Measurements from ENCODE around the gene LAPTM5. TPM values are rescaled to one million over a fixed set of nuclear protein-coding genes. Genes with fewer than 3 reads are reported as not detected.
A peak's percentile ranks its signal among the peaks of the same experiment; 100 is the strongest.

Gene LAPTM5
- total and polyA plus RNA-seq, 8 donors, result 4.6 to 48.4 (median 35.4) TPM

DNA sequence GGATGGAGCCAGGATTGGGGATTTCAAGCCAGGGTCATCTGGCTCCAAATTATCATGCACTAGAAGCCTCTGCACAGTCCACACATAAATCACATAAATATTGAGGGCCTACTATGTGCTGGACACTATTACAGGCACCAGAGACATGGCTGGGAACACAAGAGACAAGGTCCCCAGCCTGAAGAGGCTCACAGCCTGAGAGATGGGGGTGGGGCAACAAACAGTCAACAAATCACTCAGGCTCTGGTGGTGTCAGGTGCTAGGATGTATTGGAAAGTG, 41.6 kb upstream of the LAPTM5 start:
- TF ChIP-seq EP300 (IDR thresholded peaks at IDR 0.05) (no peak), POLR2A (IDR thresholded peaks at IDR 0.05) (no peak), POLR2AphosphoS5 (IDR thresholded peaks at IDR 0.05) (no peak)
- TF ChIP-seq, protein P1, sequence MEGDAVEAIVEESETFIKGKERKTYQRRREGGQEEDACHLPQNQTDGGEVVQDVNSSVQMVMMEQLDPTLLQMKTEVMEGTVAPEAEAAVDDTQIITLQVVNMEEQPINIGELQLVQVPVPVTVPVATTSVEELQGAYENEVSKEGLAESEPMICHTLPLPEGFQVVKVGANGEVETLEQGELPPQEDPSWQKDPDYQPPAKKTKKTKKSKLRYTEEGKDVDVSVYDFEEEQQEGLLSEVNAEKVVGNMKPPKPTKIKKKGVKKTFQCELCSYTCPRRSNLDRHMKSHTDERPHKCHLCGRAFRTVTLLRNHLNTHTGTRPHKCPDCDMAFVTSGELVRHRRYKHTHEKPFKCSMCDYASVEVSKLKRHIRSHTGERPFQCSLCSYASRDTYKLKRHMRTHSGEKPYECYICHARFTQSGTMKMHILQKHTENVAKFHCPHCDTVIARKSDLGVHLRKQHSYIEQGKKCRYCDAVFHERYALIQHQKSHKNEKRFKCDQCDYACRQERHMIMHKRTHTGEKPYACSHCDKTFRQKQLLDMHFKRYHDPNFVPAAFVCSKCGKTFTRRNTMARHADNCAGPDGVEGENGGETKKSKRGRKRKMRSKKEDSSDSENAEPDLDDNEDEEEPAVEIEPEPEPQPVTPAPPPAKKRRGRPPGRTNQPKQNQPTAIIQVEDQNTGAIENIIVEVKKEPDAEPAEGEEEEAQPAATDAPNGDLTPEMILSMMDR (IDR thresholded peaks at IDR 0.05), result no peak
- no peak for DNase-seq
- Histone ChIP-seq H3K36me3 (no peaks in the 10 kb centered on the region), H3K4me1 (peaks cover 16 to 33% (median 25%) of the 10 kb centered on the region in 4 donors), H3K27me3 (no peaks in the 10 kb centered on the region), H3K9me3 (no peaks in the 10 kb centered on the region), H3K4me3 (no peak overlapping the region), H3K27ac (peak overlapping the region in 4 of 5 donors; percentile 51 to 59 (median 55))
- intact Hi-C loops (cut with DNase I; ENCODE audit: low total_unique reads), result no loop called here

DNA sequence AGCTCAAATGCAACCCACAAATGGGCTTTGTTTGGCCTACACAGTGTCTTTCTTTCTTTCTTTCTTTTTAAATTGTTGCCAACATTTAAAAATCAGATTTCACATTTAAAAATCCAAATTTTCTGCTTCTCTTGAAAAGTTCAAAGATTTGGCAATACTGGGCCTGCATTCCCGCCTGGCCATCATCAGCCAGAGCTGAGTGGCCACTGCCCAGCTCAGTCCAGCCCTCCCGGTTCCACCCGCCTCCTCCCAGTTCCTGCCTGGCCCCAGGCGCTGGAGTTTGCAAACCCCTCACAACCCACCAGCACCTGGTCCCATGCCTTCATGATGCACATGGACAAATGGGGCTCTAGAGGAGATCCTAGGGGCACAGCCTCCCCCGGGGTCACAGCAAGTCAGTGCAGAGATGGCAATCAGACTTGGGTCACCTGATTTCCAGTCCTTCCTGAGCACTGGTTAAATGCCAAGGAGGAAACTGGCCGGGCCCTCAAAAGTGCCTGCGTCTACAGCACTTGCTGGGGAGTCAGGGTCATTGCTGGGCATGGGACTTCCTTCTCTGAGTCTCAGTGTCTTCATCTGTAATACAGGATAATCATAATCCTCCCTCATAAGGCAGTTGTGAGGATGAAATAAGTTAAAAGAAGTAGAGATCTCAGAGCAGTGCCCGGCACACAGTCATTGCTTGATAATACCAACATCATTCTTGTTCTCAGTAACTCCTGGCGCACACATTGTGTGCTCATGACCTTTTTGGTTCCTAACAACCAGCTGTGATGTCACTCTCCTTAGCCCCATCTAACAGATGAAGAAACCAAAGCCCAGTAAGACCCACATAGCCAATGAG, 41.0 kb upstream of the LAPTM5 start:
- Histone ChIP-seq H3K36me3 (no peaks in the 10 kb centered on the region), H3K27ac (peak overlapping the region in 4 of 5 donors; percentile 51 to 59 (median 55)), H3K4me3 (no peak overlapping the region), H3K9me3 (no peaks in the 10 kb centered on the region), H3K4me1 (peaks cover 16 to 33% (median 25%) of the 10 kb centered on the region in 4 donors), H3K27me3 (no peaks in the 10 kb centered on the region)
- TF ChIP-seq POLR2AphosphoS5 (IDR thresholded peaks at IDR 0.05) (peak in 1 of 3 donors; percentile 56), POLR2A (IDR thresholded peaks at IDR 0.05) (no peak)
- peak in 1 of 2 donors; percentile 76 for DNase-seq
- intact Hi-C loops (cut with DNase I; ENCODE audit: low total_unique reads), result no loop called here
- WGBS, 5 donors, result 46 to 68% (median 58%) methylated on average over 7 to 9 of the region's 9 CpGs

DNA sequence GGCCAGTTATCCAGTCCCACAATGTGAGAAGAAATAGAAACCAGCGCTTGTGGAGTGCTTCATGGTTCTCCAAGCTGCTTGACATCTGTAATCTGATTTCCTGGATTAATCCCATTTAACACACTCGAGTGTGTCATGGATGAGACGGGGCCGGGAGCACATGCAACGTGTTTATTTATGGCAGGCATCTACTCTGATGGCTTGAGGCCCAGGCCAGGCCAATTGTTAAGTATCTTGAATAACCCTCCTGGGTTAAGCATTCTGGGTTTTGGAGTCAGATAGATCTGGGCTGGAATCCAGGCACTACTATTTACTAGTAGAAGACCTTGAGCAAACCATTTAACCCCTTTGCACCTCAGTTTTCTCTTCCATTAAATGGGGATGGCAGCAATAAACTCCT, 37.5 kb upstream of the LAPTM5 start:
- Histone ChIP-seq H3K27ac (no peak overlapping the region), H3K27me3 (no peaks in the 10 kb centered on the region), H3K36me3 (no peaks in the 10 kb centered on the region), H3K4me1 (peaks cover 12 to 26% (median 16%) of the 10 kb centered on the region in 4 donors), H3K4me3 (no peak overlapping the region), H3K9me3 (no peaks in the 10 kb centered on the region)
- no peak for DNase-seq
- intact Hi-C loops (cut with DNase I; ENCODE audit: low total_unique reads), result no loop called here
- 26 to 50% (median 30%) methylated on average over 4 to 5 of the region's 5 CpGs for WGBS, 5 donors
- TF ChIP-seq, protein P1 (IDR thresholded peaks at IDR 0.05), result no peak
- TF ChIP-seq EP300 (IDR thresholded peaks at IDR 0.05), result no peak
- no peak for TF ChIP-seq POLR2AphosphoS5 (IDR thresholded peaks at IDR 0.05)
- TF ChIP-seq POLR2A (IDR thresholded peaks at IDR 0.05), result no peak

DNA sequence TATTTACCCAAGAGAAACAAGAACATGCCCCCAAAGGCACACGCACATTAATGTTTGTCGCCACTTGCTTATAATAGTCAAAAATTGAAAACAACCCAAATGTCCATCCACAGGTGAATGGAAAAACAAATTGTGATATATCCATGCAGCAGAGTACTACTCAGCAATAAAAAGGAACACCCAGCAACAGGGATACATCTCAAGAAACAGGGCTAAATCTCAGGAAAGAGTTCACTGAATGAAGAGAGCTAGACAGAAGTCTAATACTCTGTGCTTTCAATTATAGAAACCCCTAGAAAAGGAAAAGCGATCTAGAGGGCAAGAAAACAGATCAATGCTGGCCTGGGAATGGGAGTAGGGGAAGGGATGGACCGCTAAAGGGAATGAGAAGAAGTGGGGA, 36.7 kb upstream of the LAPTM5 start:
- H3K27ac ChIP-seq, result no peak overlapping the region
- H3K4me1 ChIP-seq, result peaks cover 12 to 24% (median 16%) of the 10 kb centered on the region in 4 donors
- WGBS, 5 donors, result 90 to 98% (median 95%) methylated on average over 4 of the region's 4 CpGs
- H3K36me3 ChIP-seq, result no peaks in the 10 kb centered on the region
- TF ChIP-seq POLR2AphosphoS5 (IDR thresholded peaks at IDR 0.05) (no peak), POLR2A (IDR thresholded peaks at IDR 0.05) (no peak), EP300 (IDR thresholded peaks at IDR 0.05) (no peak)
- TF ChIP-seq, protein P1 (IDR thresholded peaks at IDR 0.05), result no peak
- H3K27me3 ChIP-seq, result peaks cover 0 to 7% (median 0%) of the 10 kb centered on the region in 3 donors
- intact Hi-C loops (cut with DNase I; ENCODE audit: low total_unique reads), result no loop called here
- H3K9me3 ChIP-seq, result no peaks in the 10 kb centered on the region
- H3K4me3 ChIP-seq, result no peak overlapping the region
- no peak for DNase-seq

DNA sequence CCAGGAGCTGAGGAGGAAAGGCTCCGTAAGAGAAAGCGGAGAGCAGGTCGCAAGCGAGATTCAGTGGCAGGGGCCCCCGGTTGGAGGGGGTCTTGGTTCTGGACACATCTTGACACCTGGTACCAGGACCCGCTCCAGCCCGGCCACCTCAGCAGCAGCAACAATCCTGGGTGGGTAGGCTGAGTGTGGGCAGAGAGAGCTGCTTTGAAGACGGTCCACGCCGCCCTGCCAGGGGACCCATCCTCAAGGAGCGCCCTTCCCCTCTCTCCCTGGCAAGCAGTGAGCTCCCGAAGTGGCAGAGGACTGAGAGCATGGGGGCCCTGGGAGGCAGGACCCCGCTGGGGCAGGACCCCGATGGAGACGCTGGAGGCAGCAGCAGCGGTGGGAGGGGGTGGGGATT, 35.6 kb upstream of the LAPTM5 start:
- TF ChIP-seq, protein P1 (IDR thresholded peaks at IDR 0.05), result no peak
- TF ChIP-seq POLR2A (IDR thresholded peaks at IDR 0.05) (no peak), EP300 (IDR thresholded peaks at IDR 0.05) (no peak), POLR2AphosphoS5 (IDR thresholded peaks at IDR 0.05) (no peak)
- WGBS, 5 donors, result 74 to 84% (median 82%) methylated on average over 11 to 16 of the region's 16 CpGs
- no peaks in the 10 kb centered on the region for H3K9me3 ChIP-seq
- peaks cover 7 to 13% (median 9%) of the 10 kb centered on the region in 4 donors for H3K4me1 ChIP-seq
- DNase-seq, result no peak
- H3K27ac ChIP-seq, result no peak overlapping the region
- intact Hi-C loops (cut with DNase I; ENCODE audit: low total_unique reads), result no loop called here
- no peak overlapping the region for H3K4me3 ChIP-seq
- no peaks in the 10 kb centered on the region for H3K36me3 ChIP-seq
- H3K27me3 ChIP-seq, result peaks cover 0 to 17% (median 0%) of the 10 kb centered on the region in 3 donors
